WTC11 (cell line): ENCODE data around the gene CRYBA4.

Source experiments
- CBFB ChIP-seq: sonication (generic); formaldehyde crosslinking; IDR thresholded peaks from 2 replicates; pipeline ENCODE4 v1.8.1; 2022; ENCODE audit warnings: mild to moderate bottlenecking, low read depth, missing genetic modification reagents
- CTCF ChIP-seq: fragments of 200-600 bp; IDR thresholded peaks from 2 replicates; pipeline ENCODE4 v1.8.0; 2022; ENCODE audit warnings: antibody characterized with exemption
- ZNF512 ChIP-seq: sonication (generic); formaldehyde crosslinking; IDR thresholded peaks from 2 replicates; pipeline ENCODE4 v1.8.1; 2022; ENCODE audit warnings: missing genetic modification reagents, borderline replicate concordance

DNA sequence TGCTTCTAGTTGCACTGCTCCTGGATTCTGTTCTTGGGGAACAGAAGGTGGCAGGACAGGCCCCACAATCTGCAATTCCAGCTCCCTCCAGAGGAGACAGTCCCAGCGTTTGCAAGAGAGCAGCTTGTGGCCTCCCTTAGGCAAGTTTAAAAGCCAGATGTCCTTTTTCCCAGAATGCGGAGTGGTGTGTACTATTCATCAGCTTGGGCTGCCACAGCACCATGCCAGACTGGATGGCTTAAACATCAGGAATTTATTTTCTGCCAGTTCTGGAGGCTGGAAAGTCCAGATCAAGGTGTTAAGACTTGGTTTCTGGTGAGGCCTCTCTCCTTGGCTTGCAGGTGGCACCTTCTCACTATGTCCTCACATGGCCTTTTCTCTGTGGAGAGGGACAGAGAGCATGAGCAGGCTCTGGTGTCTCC is 47.3 kb downstream of the CRYBA4 start:
- TF ChIP-seq CTCF (no peak), CBFB (CRISPR knock-in tag) (no peak), ZNF512 (no peak)
